ENCODE measurements around the gene FMN1.

Gene FMN1

GRCh38 chr15:33001926-33002325, 192.6 kb downstream of the FMN1 start:
- Histone ChIP-seq H3K27me3 (ENCODE audit: low read depth, low read length) (no peaks in the 10 kb centered on the region), H3K36me3 (ENCODE audit: control insufficient read depth in 1 of 2, insufficient read depth in 2 of 2, low read length in 2 of 2) (no peaks in the 10 kb centered on the region), H3K27ac (ENCODE audit: low read length) (no peak overlapping the region), H3K4me1 (ENCODE audit: control insufficient read depth in 1 of 2, insufficient read depth in 2 of 2, low read length in 2 of 2) (peaks cover 0 to 3% of the 10 kb centered on the region in 2 donors), H3K9me3 (ENCODE audit: control insufficient read depth in 1 of 2, low read length in 2 of 2) (no peaks in the 10 kb centered on the region), H3K4me3 (ENCODE audit: low read depth in 1 of 2, low read length in 2 of 2) (no peak overlapping the region)

GRCh38 chr15:32998979-32999672, 195.4 kb downstream of the FMN1 start:
- no peak overlapping the region for H3K27ac ChIP-seq (ENCODE audit: low read length)
- H3K4me1 ChIP-seq (ENCODE audit: control insufficient read depth in 1 of 2, insufficient read depth in 2 of 2, low read length in 2 of 2): peaks cover 5 to 6% of the 10 kb centered on the region in 2 donors

GRCh38 chr15:32998182-32998581, 196.3 kb downstream of the FMN1 start:
- H3K4me1 ChIP-seq (ENCODE audit: control insufficient read depth in 1 of 2, insufficient read depth in 2 of 2, low read length in 2 of 2): peaks cover 6% of the 10 kb centered on the region in 2 donors
- H3K9me3 ChIP-seq (ENCODE audit: control insufficient read depth in 1 of 2, low read length in 2 of 2): no peaks in the 10 kb centered on the region
- no peaks in the 10 kb centered on the region for H3K36me3 ChIP-seq (ENCODE audit: control insufficient read depth in 1 of 2, insufficient read depth in 2 of 2, low read length in 2 of 2)
- H3K27me3 ChIP-seq (ENCODE audit: low read depth, low read length): no peaks in the 10 kb centered on the region
- no peak overlapping the region for H3K27ac ChIP-seq (ENCODE audit: low read length)
- no peak overlapping the region for H3K4me3 ChIP-seq (ENCODE audit: low read depth in 1 of 2, low read length in 2 of 2)

More at GRCh38 chr15:32998979-32999672, 195.4 kb downstream of the FMN1 start:
- no peaks in the 10 kb centered on the region for H3K36me3 ChIP-seq (ENCODE audit: control insufficient read depth in 1 of 2, insufficient read depth in 2 of 2, low read length in 2 of 2)
- no peaks in the 10 kb centered on the region for H3K27me3 ChIP-seq (ENCODE audit: low read depth, low read length)
- no peak overlapping the region for H3K4me3 ChIP-seq (ENCODE audit: low read depth in 1 of 2, low read length in 2 of 2)
- no peaks in the 10 kb centered on the region for H3K9me3 ChIP-seq (ENCODE audit: control insufficient read depth in 1 of 2, low read length in 2 of 2)

- Histone ChIP-seq H3K4me1 (ENCODE audit: control insufficient read depth in 1 of 2, insufficient read depth in 2 of 2, low read length in 2 of 2) (peaks cover 6 to 12% of the 10 kb centered on the region in 2 donors), H3K4me3 (ENCODE audit: low read depth in 1 of 2, low read length in 2 of 2) (no peak overlapping the region), H3K9me3 (ENCODE audit: control insufficient read depth in 1 of 2, low read length in 2 of 2) (no peaks in the 10 kb centered on the region), H3K27ac (ENCODE audit: low read length) (no peak overlapping the region), H3K36me3 (ENCODE audit: control insufficient read depth in 1 of 2, insufficient read depth in 2 of 2, low read length in 2 of 2) (no peaks in the 10 kb centered on the region), H3K27me3 (ENCODE audit: low read depth, low read length) (no peaks in the 10 kb centered on the region)
These were observed 199.6 kb downstream of the FMN1 start for GRCh38 chr15:32994810-32995424.

- Histone ChIP-seq H3K27ac (ENCODE audit: low read length) (no peak overlapping the region), H3K27me3 (ENCODE audit: low read depth, low read length) (no peaks in the 10 kb centered on the region), H3K4me3 (ENCODE audit: low read depth in 1 of 2, low read length in 2 of 2) (no peak overlapping the region), H3K36me3 (ENCODE audit: control insufficient read depth in 1 of 2, insufficient read depth in 2 of 2, low read length in 2 of 2) (no peaks in the 10 kb centered on the region), H3K4me1 (ENCODE audit: control insufficient read depth in 1 of 2, insufficient read depth in 2 of 2, low read length in 2 of 2) (peaks cover 6 to 12% of the 10 kb centered on the region in 2 donors), H3K9me3 (ENCODE audit: control insufficient read depth in 1 of 2, low read length in 2 of 2) (no peaks in the 10 kb centered on the region)
These were observed 201.2 kb downstream of the FMN1 start for GRCh38 chr15:32993285-32993684.

- Histone ChIP-seq H3K27ac (ENCODE audit: low read length) (no peak overlapping the region), H3K36me3 (ENCODE audit: control insufficient read depth in 1 of 2, insufficient read depth in 2 of 2, low read length in 2 of 2) (no peaks in the 10 kb centered on the region), H3K9me3 (ENCODE audit: control insufficient read depth in 1 of 2, low read length in 2 of 2) (no peaks in the 10 kb centered on the region), H3K4me1 (ENCODE audit: control insufficient read depth in 1 of 2, insufficient read depth in 2 of 2, low read length in 2 of 2) (peaks cover 3 to 12% of the 10 kb centered on the region in 2 donors), H3K4me3 (ENCODE audit: low read depth in 1 of 2, low read length in 2 of 2) (no peak overlapping the region), H3K27me3 (ENCODE audit: low read depth, low read length) (no peaks in the 10 kb centered on the region)
These were observed 202.8 kb downstream of the FMN1 start for GRCh38 chr15:32991619-32992111.

GRCh38 chr15:32990071-32990470, 204.4 kb downstream of the FMN1 start:
- Histone ChIP-seq H3K9me3 (ENCODE audit: control insufficient read depth in 1 of 2, low read length in 2 of 2) (no peaks in the 10 kb centered on the region), H3K27ac (ENCODE audit: low read length) (no peak overlapping the region), H3K36me3 (ENCODE audit: control insufficient read depth in 1 of 2, insufficient read depth in 2 of 2, low read length in 2 of 2) (no peaks in the 10 kb centered on the region), H3K27me3 (ENCODE audit: low read depth, low read length) (no peaks in the 10 kb centered on the region), H3K4me1 (ENCODE audit: control insufficient read depth in 1 of 2, insufficient read depth in 2 of 2, low read length in 2 of 2) (peaks cover 3 to 16% of the 10 kb centered on the region in 2 donors), H3K4me3 (ENCODE audit: low read depth in 1 of 2, low read length in 2 of 2) (no peak overlapping the region)

- no peaks in the 10 kb centered on the region for H3K27me3 ChIP-seq (ENCODE audit: low read depth, low read length)
- no peaks in the 10 kb centered on the region for H3K9me3 ChIP-seq (ENCODE audit: control insufficient read depth in 1 of 2, low read length in 2 of 2)
- peaks cover 0 to 11% of the 10 kb centered on the region in 2 donors for H3K4me1 ChIP-seq (ENCODE audit: control insufficient read depth in 1 of 2, insufficient read depth in 2 of 2, low read length in 2 of 2)
- H3K4me3 ChIP-seq (ENCODE audit: low read depth in 1 of 2, low read length in 2 of 2): no peak overlapping the region
- H3K36me3 ChIP-seq (ENCODE audit: control insufficient read depth in 1 of 2, insufficient read depth in 2 of 2, low read length in 2 of 2): no peaks in the 10 kb centered on the region
- no peak overlapping the region for H3K27ac ChIP-seq (ENCODE audit: low read length)
These were observed 207.4 kb downstream of the FMN1 start for GRCh38 chr15:32987067-32987466.

- peaks cover 0 to 7% of the 10 kb centered on the region in 2 donors for H3K4me1 ChIP-seq (ENCODE audit: control insufficient read depth in 1 of 2, insufficient read depth in 2 of 2, low read length in 2 of 2)
These were observed 208.4 kb downstream of the FMN1 start for GRCh38 chr15:32986147-32986546.

GRCh38 chr15:32983679-32984078, 210.8 kb downstream of the FMN1 start:
- Histone ChIP-seq H3K27me3 (ENCODE audit: low read depth, low read length) (no peaks in the 10 kb centered on the region), H3K9me3 (ENCODE audit: control insufficient read depth in 1 of 2, low read length in 2 of 2) (no peaks in the 10 kb centered on the region), H3K4me1 (ENCODE audit: control insufficient read depth in 1 of 2, insufficient read depth in 2 of 2, low read length in 2 of 2) (peaks cover 0 to 11% of the 10 kb centered on the region in 2 donors), H3K36me3 (ENCODE audit: control insufficient read depth in 1 of 2, insufficient read depth in 2 of 2, low read length in 2 of 2) (no peaks in the 10 kb centered on the region), H3K4me3 (ENCODE audit: low read depth in 1 of 2, low read length in 2 of 2) (no peak overlapping the region), H3K27ac (ENCODE audit: low read length) (no peak overlapping the region)

More at GRCh38 chr15:32986147-32986546, 208.4 kb downstream of the FMN1 start:
- no peaks in the 10 kb centered on the region for H3K36me3 ChIP-seq (ENCODE audit: control insufficient read depth in 1 of 2, insufficient read depth in 2 of 2, low read length in 2 of 2)
- no peaks in the 10 kb centered on the region for H3K27me3 ChIP-seq (ENCODE audit: low read depth, low read length)
- no peak overlapping the region for H3K4me3 ChIP-seq (ENCODE audit: low read depth in 1 of 2, low read length in 2 of 2)
- no peaks in the 10 kb centered on the region for H3K9me3 ChIP-seq (ENCODE audit: control insufficient read depth in 1 of 2, low read length in 2 of 2)
- no peak overlapping the region for H3K27ac ChIP-seq (ENCODE audit: low read length)

GRCh38 chr15:32982001-32982400, 212.5 kb downstream of the FMN1 start:
- H3K27me3 ChIP-seq (ENCODE audit: low read depth, low read length): no peaks in the 10 kb centered on the region
- no peak overlapping the region for H3K27ac ChIP-seq (ENCODE audit: low read length)
- no peaks in the 10 kb centered on the region for H3K36me3 ChIP-seq (ENCODE audit: control insufficient read depth in 1 of 2, insufficient read depth in 2 of 2, low read length in 2 of 2)
- no peaks in the 10 kb centered on the region for H3K9me3 ChIP-seq (ENCODE audit: control insufficient read depth in 1 of 2, low read length in 2 of 2)
- peaks cover 0 to 17% of the 10 kb centered on the region in 2 donors for H3K4me1 ChIP-seq (ENCODE audit: control insufficient read depth in 1 of 2, insufficient read depth in 2 of 2, low read length in 2 of 2)
- no peak overlapping the region for H3K4me3 ChIP-seq (ENCODE audit: low read depth in 1 of 2, low read length in 2 of 2)

All from muscle layer of duodenum (tissue), 2 donors.